WTC11 (cell line): Measurements from ENCODE around the gene SLC51B. TPM values are rescaled to one million over a fixed set of nuclear protein-coding genes. Genes with fewer than 3 reads are reported as not detected.

ENCODE experiments used
- ATAC-seq: fragments of 200-7000 bp; cut with Tn5 transposase; 2 replicates; pipeline ENCODE4 v1.10.0; 2021; ENCODE audit warnings: mild to moderate bottlenecking, moderate library complexity
- CTCF ChIA-PET: fragments of 300-600 bp; sonication (Branson Sonifier 250); formaldehyde crosslinking; loops from one replicate; lab custom pipeline; 2021; ENCODE audit warnings: antibody characterized with exemption; lab: Charles Lee
- POLR2A ChIA-PET: fragments of 350-600 bp; sonication (Branson Sonifier 250); formaldehyde crosslinking; loops from one replicate; lab custom pipeline; 2021; ENCODE audit warnings: antibody characterized with exemption; lab: Charles Lee
- DNase-seq: peaks from one replicate; pipeline ENCODE4 v3.0.0; 2021; ENCODE audit warnings: low spot score
- H3K27ac Mint-ChIP-seq: 2 replicates; pipeline ENCODE4 v1.8.0; 2021; ENCODE audit warnings: mixed read lengths
- H3K27me3 Mint-ChIP-seq: 2 replicates; pipeline ENCODE4 v1.8.0; 2021; ENCODE audit warnings: low read depth, mild to moderate bottlenecking, moderate library complexity, mixed read lengths
- H3K36me3 Mint-ChIP-seq: 2 replicates; pipeline ENCODE4 v1.8.0; 2021; ENCODE audit warnings: mixed read lengths
- H3K4me1 Mint-ChIP-seq: 2 replicates; pipeline ENCODE4 v1.8.0; 2022; ENCODE audit warnings: mixed read lengths
- H3K4me3 Mint-ChIP-seq: 2 replicates; pipeline ENCODE4 v1.8.0; 2021; ENCODE audit warnings: mild to moderate bottlenecking, moderate library complexity, mixed read lengths
- H3K9me3 Mint-ChIP-seq: 2 replicates; pipeline ENCODE4 v1.8.0; 2021; ENCODE audit warnings: mixed read lengths
- E2F1 ChIP-seq: sonication (generic); formaldehyde crosslinking; IDR thresholded peaks from 2 replicates; pipeline ENCODE4 v1.8.0; 2022; ENCODE audit warnings: mild to moderate bottlenecking, missing genetic modification reagents
- EMX1 ChIP-seq: fragments of 250-450 bp; sonication (Bioruptor Pico); IDR thresholded peaks from 2 replicates; pipeline ENCODE4 v1.8.0; 2021; ENCODE audit warnings: mild to moderate bottlenecking
- FOXJ3 ChIP-seq: sonication (generic); formaldehyde crosslinking; IDR thresholded peaks from 2 replicates; pipeline ENCODE4 v1.9.0; 2021; ENCODE audit warnings: missing genetic modification reagents, mild to moderate bottlenecking, borderline replicate concordance
- HMGXB4 ChIP-seq: sonication (generic); formaldehyde crosslinking; IDR thresholded peaks from 2 replicates; pipeline ENCODE4 v1.8.1; 2023; ENCODE audit warnings: mild to moderate bottlenecking, moderate library complexity, missing genetic modification reagents
- IRF2 ChIP-seq: sonication (generic); formaldehyde crosslinking; IDR thresholded peaks from 2 replicates; pipeline ENCODE4 v1.8.0; 2022; ENCODE audit warnings: low read depth, missing genetic modification reagents, borderline replicate concordance
- JUN ChIP-seq: sonication (generic); formaldehyde crosslinking; IDR thresholded peaks from 2 replicates; pipeline ENCODE4 v1.8.0; 2023; ENCODE audit warnings: mild to moderate bottlenecking, missing genetic modification reagents
- NFE2L1 ChIP-seq: sonication (generic); formaldehyde crosslinking; IDR thresholded peaks from 2 replicates; pipeline ENCODE4 v1.8.1; 2023; ENCODE audit warnings: missing genetic modification reagents
- NFYB ChIP-seq: sonication (generic); formaldehyde crosslinking; conservative IDR thresholded peaks from 2 replicates; pipeline ENCODE4 v1.8.0; 2022; ENCODE audit warnings: low read depth, missing genetic modification reagents
- NR2C2 ChIP-seq: sonication (generic); formaldehyde crosslinking; IDR thresholded peaks from 2 replicates; pipeline ENCODE4 v1.8.0; 2022; ENCODE audit warnings: mild to moderate bottlenecking, missing genetic modification reagents
- OVOL2 ChIP-seq: fragments of 250-450 bp; sonication (Bioruptor Pico); IDR thresholded peaks from 2 replicates; pipeline ENCODE4 v1.9.0; 2021; ENCODE audit warnings: mild to moderate bottlenecking, borderline replicate concordance
- SMAD3 ChIP-seq: sonication (generic); formaldehyde crosslinking; IDR thresholded peaks from 2 replicates; pipeline ENCODE4 v1.8.0; 2022; ENCODE audit warnings: missing genetic modification reagents, mild to moderate bottlenecking, borderline replicate concordance
- SMAD4 ChIP-seq: sonication (generic); formaldehyde crosslinking; IDR thresholded peaks from 2 replicates; pipeline ENCODE4 v1.8.0; 2022; ENCODE audit warnings: mild to moderate bottlenecking, missing genetic modification reagents
- SP1 ChIP-seq: sonication (generic); formaldehyde crosslinking; conservative IDR thresholded peaks from 2 replicates; pipeline ENCODE4 v1.8.1; 2022; ENCODE audit warnings: missing genetic modification reagents
- ZNF281 ChIP-seq: sonication (generic); formaldehyde crosslinking; IDR thresholded peaks from 2 replicates; pipeline ENCODE4 v1.8.0; 2023; ENCODE audit warnings: mild to moderate bottlenecking, missing genetic modification reagents
- total RNA-seq: library from RNA; stranded (reverse); gene quantifications from 3 replicates; pipeline ENCODE4 v1.2.3, GENCODE V29; 2021
- TF ChIP-seq, protein P1 (sequence below): sonication (generic); formaldehyde crosslinking; IDR thresholded peaks from 2 replicates; pipeline ENCODE4 v1.8.0; 2022; ENCODE audit warnings: mild to moderate bottlenecking, missing genetic modification reagents
- TF ChIP-seq, protein P2 (sequence below): sonication (generic); formaldehyde crosslinking; IDR thresholded peaks from 2 replicates; pipeline ENCODE4 v1.8.1; 2023; ENCODE audit warnings: mild to moderate bottlenecking, missing genetic modification reagents
- TF ChIP-seq, protein P3 (sequence below): sonication (generic); formaldehyde crosslinking; IDR thresholded peaks from 2 replicates; pipeline ENCODE4 v1.8.1; 2022; ENCODE audit warnings: mild to moderate bottlenecking, moderate library complexity, missing genetic modification reagents
- TF ChIP-seq, protein P4 (sequence below): sonication (generic); formaldehyde crosslinking; IDR thresholded peaks from 2 replicates; pipeline ENCODE4 v1.8.1; 2022; ENCODE audit warnings: missing genetic modification reagents, borderline replicate concordance
- TF ChIP-seq, protein P5 (sequence below): sonication (generic); formaldehyde crosslinking; IDR thresholded peaks from 2 replicates; pipeline ENCODE4 v1.8.1; 2022; ENCODE audit warnings: low read depth, mild to moderate bottlenecking, moderate library complexity, missing genetic modification reagents, borderline replicate concordance

Gene SLC51B
- total RNA-seq, 1 experiment from 2014 or later = not detected

- TF ChIP-seq, protein P1, sequence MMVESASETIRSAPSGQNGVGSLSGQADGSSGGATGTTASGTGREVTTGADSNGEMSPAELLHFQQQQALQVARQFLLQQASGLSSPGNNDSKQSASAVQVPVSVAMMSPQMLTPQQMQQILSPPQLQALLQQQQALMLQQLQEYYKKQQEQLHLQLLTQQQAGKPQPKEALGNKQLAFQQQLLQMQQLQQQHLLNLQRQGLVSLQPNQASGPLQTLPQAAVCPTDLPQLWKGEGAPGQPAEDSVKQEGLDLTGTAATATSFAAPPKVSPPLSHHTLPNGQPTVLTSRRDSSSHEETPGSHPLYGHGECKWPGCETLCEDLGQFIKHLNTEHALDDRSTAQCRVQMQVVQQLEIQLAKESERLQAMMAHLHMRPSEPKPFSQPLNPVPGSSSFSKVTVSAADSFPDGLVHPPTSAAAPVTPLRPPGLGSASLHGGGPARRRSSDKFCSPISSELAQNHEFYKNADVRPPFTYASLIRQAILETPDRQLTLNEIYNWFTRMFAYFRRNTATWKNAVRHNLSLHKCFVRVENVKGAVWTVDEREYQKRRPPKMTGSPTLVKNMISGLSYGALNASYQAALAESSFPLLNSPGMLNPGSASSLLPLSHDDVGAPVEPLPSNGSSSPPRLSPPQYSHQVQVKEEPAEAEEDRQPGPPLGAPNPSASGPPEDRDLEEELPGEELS (CRISPR knock-in tag) = no peak
- TF ChIP-seq IRF2 (CRISPR knock-in tag) = no peak
- no peak for TF ChIP-seq JUN
- TF ChIP-seq ZNF281 (CRISPR knock-in tag) = no peak
- TF ChIP-seq HMGXB4 (CRISPR knock-in tag) = no peak
- TF ChIP-seq SMAD3 (CRISPR knock-in tag) = no peak
- no peak for TF ChIP-seq NFE2L1 (CRISPR knock-in tag)
- TF ChIP-seq, protein P2, sequence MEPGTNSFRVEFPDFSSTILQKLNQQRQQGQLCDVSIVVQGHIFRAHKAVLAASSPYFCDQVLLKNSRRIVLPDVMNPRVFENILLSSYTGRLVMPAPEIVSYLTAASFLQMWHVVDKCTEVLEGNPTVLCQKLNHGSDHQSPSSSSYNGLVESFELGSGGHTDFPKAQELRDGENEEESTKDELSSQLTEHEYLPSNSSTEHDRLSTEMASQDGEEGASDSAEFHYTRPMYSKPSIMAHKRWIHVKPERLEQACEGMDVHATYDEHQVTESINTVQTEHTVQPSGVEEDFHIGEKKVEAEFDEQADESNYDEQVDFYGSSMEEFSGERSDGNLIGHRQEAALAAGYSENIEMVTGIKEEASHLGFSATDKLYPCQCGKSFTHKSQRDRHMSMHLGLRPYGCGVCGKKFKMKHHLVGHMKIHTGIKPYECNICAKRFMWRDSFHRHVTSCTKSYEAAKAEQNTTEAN (CRISPR knock-in tag) = no peak
- TF ChIP-seq, all 79 proteins: peak for 0
These were observed 14.9 kb downstream of the SLC51B start (continued) for GRCh38 chr15:65059931-65060596.

- POLR2A ChIA-PET = no interaction called here
- TF ChIP-seq NFYB (no peak), OVOL2 (CRISPR knock-in tag) (no peak), NR2C2 (CRISPR knock-in tag) (no peak), E2F1 (CRISPR knock-in tag) (no peak), SP1 (CRISPR knock-in tag) (no peak), EMX1 (CRISPR knock-in tag) (no peak), SMAD4 (CRISPR knock-in tag) (no peak), FOXJ3 (CRISPR knock-in tag) (no peak)
- TF ChIP-seq, protein P1 (CRISPR knock-in tag) = no peak
- TF ChIP-seq, protein P3, sequence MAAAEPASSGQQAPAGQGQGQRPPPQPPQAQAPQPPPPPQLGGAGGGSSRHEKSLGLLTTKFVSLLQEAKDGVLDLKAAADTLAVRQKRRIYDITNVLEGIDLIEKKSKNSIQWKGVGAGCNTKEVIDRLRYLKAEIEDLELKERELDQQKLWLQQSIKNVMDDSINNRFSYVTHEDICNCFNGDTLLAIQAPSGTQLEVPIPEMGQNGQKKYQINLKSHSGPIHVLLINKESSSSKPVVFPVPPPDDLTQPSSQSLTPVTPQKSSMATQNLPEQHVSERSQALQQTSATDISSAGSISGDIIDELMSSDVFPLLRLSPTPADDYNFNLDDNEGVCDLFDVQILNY (CRISPR knock-in tag) = no peak
- TF ChIP-seq, protein P4, sequence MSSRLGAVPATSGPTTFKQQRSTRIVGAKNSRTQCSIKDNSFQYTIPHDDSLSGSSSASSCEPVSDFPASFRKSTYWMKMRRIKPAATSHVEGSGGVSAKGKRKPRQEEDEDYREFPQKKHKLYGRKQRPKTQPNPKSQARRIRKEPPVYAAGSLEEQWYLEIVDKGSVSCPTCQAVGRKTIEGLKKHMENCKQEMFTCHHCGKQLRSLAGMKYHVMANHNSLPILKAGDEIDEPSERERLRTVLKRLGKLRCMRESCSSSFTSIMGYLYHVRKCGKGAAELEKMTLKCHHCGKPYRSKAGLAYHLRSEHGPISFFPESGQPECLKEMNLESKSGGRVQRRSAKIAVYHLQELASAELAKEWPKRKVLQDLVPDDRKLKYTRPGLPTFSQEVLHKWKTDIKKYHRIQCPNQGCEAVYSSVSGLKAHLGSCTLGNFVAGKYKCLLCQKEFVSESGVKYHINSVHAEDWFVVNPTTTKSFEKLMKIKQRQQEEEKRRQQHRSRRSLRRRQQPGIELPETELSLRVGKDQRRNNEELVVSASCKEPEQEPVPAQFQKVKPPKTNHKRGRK (CRISPR knock-in tag) = no peak
- TF ChIP-seq, protein P5, sequence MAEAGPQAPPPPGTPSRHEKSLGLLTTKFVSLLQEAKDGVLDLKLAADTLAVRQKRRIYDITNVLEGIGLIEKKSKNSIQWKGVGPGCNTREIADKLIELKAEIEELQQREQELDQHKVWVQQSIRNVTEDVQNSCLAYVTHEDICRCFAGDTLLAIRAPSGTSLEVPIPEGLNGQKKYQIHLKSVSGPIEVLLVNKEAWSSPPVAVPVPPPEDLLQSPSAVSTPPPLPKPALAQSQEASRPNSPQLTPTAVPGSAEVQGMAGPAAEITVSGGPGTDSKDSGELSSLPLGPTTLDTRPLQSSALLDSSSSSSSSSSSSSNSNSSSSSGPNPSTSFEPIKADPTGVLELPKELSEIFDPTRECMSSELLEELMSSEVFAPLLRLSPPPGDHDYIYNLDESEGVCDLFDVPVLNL = no peak
These were observed 15.6 kb downstream of the SLC51B start for GRCh38 chr15:65060641-65061397.

More at GRCh38 chr15:65060641-65061397, 15.6 kb downstream of the SLC51B start:
- Mint-ChIP-seq H3K4me1 (peaks cover 8% of the 10 kb centered on the region), H3K4me3 (no peak overlapping the region), H3K27ac (no peak overlapping the region), H3K36me3 (no peaks in the 10 kb centered on the region), H3K27me3 (no peaks in the 10 kb centered on the region), H3K9me3 (peaks cover 8% of the 10 kb centered on the region)
- ATAC-seq = no peak
- DNase-seq = no peak
- CTCF ChIA-PET = interaction anchor here (0.5 to 20.3 kb wide), 7 partner anchors 9 to 48 kb away, joined by 3 to 292 read pairs (median 11); no protein-coding TSS in a partner anchor
